ENCODE data around the gene NOTCH1.

NOTCH1 gene

DNA sequence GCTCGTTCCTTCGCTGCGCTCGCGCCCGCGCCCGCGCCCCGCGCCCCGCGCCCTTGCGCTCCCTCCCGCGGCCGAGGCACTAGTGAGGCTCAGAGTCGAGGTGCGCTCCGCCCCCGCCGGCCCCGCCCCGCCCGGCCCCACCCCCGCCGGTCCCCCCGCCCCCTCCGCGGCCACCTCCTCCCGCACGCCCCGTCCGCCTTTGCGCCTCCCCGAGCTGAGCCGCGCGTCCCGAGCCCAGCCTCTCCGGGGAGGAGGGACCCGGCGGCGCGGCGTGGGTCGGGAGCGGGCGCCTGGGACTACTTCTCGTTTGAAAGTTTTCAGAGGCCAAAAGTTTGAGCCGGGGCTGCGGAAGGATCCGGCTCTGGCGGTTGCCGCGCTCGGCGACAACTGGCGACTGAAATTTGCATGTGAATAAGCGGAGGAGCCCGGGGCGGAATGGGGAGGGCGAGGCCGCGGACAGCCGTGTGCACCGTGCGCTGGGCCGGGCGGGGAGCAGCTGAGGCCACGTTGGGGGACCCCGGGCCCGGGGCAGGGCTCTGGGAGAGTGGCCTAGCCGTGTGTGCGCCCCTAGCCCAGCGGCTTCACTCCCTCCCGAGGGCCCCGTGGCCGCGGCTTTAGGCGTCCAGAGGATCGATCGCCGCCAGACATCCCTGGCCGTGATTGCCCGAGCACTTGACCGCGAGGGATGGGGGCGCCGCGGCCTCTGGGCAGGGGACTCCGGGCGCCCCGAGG, at the start of gene NOTCH1:
TSS of gene NOTCH1 (minus strand) at position 84 of the 732 bp plus-strand sequence. CDS start 262 bp downstream, outside the sequence.
- DNase-seq: peak in 55 of 56 donors; percentile 28 to 90 (median 81)

DNA sequence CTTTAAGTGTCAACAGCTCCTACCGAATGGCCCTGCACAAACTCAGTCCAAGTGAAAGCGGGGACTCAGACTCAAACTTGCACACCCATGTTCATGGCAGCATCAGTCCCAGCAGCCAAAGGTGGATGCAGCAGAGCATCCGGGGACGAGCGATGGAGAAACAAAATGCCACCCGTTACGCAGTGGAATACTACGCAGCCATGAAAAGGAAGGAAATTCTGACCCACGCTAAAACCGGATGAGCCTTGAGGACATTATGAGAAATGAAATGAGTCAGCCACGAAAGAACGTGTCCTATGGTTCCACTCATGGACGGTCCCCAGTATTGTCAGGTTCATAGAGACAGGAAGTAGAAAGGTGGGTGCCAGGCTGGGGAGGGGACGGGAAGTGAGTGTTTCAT, 48.6 kb upstream of the NOTCH1 start:
- no peak for DNase-seq

DNA sequence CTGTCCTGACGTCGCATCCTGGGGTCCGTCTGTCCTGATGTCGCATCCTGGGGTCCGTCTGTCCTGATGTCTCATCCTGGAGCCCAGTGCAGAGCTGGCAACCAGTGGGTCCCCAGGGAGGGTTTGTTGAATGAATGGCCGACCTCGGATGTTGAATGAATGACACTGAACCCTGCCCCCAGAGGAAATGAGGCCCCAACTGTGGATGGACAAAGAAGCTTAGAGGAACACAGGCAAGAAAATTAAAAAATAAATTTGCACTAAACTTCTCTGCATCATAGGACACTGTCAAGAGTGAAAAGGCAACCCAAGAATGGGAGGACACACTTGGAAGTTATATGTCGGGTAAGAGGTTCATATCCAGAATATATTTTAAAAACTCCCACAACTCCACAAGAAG, 47.7 kb upstream of the NOTCH1 start:
- no peak for DNase-seq

DNA sequence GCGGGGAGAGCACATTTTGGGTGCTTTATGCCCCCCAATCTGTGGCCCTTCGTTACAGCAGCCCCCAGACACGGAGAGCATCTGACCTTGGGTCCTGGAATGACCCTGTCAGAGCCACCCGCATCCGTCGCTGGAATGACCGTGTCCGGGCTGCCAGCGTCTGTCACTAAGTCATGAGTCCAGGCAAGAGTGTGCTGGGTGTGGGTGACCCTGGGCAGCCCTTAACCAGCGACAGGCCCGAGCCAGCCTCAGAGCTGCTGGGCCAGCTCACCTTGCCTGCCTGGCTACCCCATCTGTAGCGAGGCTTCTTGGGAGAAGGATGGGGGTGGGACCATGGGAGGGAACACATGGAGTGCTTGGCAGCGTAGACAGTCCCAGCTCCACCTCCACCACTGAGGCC, 46.8 kb upstream of the NOTCH1 start:
- DNase-seq: no peak

DNA sequence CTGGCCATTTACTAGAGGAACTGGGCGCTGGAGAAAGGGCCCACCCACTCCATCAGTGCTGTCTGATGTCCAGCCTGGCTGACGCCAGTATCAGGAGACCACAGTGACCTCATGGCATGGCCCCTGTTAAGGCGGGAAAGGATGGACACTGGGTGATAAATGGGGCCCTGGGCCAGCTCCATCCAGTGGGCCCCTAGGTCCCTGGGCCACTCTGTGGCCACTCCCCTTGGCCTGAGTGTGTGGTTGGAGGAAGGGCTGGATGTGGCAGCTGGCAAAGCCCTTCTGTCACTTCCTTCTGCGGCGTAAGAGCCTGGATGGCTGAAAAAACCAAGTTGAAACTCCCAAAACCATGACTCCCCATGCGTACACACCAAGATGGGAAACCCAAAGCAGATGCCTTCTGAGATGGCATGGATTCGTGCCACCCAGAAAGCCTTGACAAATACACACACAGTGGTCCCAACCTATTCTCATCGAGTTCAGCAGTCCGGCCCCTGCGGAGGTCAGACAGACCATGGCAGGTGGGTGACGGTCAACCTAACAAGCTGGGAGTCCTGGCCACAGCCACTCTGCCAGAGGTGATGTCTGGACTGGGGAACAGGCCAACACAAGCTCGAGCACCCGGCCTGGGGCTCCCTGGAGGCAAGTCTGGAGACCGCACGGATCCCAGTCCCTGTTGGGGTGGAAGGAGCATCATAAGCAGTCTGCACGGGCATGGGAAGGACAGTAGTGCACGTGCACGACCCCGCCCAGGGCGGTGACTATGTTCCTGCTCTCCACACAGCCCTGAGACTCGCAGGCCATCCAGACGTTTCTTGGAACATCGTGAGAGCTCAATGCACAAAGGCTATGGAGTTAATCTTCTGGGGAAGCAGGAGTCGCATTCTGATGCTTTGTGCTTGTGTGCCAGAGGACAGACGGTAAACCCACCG, 45.2 kb upstream of the NOTCH1 start:
- peak in 14 of 56 donors; percentile 12 to 65 (median 38) for DNase-seq

DNA sequence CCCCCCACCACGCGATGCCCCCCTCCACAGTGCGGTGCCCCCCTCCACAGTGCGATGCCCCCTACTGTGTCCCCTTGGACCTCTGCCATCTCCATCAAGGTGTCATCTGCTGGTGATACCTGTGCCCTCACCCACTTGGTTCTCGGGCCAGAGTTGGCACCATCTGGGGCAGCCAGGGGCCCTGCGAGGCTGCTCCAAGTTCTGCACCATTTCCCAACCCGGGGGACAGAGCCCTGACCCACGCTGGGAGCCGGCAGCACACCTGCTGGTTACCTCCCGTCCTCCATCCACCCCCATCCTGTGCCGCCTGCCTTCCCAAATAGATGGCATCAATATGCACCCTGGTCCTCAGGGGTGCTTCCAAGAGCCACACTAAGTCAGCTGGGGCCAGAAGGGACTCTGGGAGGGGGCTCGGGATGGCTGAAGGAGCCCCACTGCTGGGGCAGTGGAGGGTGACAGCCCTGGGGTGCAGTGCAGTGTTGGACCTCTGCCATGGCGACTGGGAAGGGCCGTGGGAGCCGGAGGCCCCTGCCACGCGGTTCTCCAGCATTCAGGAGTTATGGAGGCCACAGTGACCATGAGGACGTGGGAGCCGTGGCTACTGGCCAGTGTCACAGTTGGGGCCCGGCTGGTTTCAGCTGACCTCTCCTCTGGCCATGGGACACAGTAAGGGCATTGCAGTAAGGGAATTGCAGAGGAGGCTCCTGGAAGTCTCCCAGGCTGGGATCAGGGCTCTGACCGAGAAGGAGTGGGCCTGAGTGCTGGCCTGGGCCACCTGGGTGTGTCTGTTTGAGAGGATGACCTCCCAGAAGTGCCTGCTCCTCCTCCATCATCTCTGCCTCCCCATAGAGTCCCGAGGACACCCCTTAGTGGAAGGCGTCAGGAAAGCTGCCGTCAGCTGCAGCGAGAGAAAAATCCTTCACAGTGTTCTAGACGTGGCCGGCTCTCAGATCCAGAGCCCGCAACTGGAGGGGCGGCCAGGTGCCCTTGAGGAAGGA, 44.2 kb upstream of the NOTCH1 start:
- DNase-seq: no peak

DNA sequence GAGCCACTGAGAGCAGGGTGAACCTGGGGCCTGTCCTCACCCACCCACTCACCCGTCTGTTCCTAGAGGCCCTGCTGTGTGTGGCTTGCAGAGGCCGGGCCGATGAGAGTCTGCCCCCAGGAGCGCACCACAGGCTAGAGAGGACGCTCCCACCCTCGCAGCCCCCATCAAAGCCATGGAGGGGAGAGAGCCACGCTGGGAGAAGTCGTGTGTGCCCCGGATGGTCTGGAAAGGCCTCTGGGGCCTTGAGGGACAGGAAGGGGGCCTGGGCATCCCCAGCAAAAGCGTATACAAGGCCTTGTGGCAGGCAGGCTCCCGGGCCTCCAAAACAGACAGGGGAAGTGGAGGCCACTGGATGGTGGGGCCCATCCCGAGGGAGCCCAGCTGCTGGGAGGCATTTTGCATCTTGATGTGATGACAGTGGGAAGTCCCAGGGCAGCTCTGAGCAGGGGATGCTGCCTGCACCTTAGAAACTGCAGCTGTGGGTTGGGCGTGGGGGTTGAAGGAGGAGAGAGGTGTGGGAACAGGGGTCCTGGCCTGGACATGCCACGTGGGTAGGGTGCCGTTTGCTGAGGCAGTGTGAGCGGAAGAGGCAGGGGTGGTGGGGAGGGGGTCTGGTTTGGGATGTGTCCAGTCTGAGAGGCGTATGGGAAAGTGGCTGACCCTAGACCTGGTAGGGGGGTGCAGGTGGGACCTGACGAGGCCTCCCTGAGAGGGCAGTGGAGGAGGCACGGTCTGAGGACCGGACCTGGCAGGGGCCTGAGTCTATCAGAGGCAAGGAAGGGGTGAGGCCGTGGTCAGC, 43.0 kb upstream of the NOTCH1 start:
- no peak for DNase-seq

DNA sequence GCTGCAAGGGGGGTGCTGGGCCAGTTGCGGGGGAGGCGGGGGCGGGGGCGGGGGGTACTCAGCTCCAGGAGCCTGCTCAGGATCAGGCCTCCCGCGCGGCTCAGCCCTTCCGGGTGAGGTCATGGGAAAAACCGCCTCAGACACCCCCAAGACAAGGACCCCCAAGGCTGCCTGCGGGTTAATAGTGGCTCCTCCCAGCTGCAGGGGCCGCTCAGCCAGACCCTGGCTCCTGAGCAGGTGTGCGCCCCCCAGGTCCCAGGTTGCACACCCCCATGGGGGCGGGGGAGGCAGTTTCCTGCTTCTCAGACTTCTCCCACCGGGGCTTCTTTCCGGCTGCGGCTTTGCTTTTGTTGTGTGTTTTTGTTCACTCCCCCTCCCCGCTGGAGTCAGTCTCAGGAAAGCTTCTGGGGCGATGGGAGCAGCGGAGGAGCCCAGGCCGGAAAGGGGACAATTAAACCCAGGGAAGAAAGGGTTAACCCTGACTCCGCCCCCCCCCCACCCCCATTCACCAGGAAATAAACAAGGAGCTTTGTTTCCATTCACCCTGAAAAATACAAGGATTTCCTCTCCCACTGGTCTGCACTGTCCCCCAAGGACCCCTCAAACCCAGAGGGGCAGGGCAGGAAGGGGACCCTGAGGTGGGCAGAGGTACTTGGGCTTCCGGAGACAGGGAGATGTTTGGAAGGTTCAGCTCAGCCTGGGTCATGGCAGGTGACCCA, 42.3 kb upstream of the NOTCH1 start:
- no peak for DNase-seq

DNA sequence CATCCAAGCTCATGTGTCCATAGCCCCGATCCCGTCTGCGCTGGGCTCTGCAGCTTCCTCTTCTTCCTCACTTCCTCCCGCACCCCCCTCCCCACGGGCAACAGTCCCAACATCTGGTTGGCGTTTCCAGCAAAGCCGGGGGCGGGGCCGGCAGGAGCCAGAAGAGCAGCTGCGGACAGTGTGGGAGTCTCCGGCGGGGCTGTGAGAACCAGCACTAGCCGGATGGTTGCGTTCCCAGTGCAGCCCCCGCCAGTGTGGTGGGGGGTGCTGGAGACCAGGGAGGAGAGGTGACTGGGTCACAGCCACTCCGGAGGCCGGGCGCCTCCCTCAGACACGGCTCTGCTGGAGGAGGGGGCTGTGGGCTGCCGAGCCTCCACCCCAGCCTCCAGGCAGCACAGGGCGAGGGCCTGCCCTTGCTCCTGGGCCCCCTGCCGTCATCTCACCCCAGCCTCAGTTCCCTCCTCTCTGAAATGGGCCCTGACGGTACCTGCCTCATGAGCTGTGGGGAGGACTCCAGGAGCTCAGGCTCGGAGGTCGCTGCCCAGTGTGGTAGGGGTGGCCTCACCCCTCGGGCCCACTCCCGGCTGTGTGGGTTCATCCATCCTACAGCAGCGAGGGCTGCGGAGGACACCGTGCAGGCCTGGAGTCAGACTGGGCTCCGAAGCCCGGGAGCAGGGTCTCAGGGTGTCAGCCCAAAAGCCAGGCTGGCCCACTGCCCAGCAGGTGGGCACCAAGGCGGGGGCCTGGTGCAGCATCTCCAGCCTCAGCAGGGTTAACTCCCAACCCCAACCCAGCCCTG, 41.5 kb upstream of the NOTCH1 start:
- peak in 33 of 56 donors; percentile 19 to 79 (median 40) for DNase-seq

DNA sequence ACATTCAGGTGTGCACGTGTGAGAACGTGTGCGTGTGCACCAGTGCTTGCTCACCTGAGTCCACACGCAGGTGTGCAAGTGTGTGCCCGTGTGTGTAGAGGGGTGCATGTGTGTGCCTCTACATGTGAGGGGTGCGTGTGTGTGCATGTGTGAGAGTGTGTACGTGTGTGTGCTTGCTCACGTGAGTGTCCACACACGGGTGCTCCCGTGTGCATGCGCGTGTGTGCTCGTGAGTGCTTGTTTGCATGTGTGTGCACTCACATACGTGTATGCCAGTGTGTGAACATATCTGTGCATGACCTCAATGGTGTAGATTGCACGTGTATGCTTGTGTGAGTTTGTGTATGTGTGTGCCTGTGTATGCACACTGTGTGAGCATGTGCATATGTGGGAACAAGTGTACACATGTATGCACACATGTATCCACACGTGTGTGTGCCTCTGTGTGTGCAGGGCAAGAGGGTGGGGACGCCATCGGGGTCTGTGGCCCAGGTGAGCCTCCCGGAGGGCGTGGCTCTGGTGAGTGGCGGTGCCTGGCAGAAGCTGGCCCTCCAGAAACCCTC, 40.6 kb upstream of the NOTCH1 start:
- no peak for DNase-seq

DNA sequence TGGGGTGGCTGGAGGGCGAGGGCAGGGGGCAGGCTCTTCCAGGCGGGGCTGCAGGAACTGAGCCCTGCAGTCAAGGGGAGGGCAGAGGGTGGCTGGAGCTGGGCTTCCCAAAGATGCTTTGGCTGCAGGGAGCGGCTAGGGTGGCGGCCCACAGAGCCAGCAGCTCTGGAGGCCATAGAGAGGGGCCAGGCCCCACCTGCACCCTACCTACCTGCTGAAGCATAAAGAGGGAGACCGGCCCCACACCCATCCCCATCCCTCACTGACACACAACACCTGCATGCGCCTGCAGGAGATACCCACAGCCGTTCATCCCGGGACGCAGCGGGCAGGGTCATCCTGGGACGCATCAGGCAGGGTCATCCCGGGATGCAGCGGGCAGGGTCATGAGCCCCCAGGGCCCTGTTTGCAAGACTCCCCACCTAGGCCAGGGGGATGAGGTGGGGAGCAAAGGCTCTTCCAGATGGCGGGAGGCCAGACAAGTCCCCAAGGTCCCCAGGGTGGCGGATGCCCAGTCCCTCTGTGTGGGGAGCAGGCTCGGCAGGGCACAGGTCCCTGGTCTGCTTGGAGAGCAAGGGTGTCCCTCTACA, 39.8 kb upstream of the NOTCH1 start:
- DNase-seq: no peak

DNA sequence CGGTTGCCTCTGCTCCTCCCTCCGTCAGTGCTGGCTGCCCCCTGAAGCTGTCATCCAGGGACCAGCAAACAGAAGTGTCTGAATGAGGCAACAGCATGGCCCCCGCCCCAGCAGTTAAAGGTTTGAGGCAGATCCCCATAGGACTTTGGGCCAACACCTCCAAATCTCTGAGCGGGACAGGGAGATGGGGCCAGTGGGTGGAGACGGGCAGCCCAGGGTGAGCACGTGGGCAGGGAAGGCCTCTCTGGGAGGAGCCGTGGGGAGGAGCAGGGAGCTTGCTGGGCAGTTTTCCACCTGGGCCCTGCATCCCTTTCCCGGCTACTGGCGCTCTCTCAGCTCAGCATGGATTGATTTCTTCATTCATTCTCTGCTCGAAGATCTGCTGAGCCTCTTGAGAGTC, 39.1 kb upstream of the NOTCH1 start:
- DNase-seq: peak in 4 of 56 donors; percentile 18 to 45 (median 24)

DNA sequence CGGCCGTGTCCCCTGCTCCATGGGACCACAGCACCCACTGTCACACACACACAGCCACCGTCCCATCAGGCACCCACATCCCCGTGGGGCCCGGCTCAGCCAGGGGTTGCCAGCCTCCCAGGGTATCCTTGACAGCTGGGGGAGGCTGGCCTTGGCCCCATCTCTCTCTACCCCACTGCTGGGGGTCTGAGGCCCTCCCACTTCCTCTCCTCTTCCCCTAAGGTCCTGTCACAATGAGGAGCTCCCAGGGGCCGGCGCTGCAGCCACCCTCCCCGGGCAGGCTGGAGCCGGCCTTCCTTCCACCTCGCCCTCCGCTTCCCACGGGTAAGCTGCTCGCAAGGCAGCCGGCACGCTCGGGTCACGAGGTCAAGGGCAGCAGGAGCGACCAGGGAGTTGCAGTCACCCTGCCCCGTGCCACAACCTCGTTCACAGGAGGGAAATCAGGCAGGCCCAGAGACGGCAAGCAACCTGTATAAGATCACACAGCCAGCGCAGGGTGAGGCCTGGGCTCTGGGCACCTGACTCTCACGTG, 38.6 kb upstream of the NOTCH1 start:
- no peak for DNase-seq

DNA sequence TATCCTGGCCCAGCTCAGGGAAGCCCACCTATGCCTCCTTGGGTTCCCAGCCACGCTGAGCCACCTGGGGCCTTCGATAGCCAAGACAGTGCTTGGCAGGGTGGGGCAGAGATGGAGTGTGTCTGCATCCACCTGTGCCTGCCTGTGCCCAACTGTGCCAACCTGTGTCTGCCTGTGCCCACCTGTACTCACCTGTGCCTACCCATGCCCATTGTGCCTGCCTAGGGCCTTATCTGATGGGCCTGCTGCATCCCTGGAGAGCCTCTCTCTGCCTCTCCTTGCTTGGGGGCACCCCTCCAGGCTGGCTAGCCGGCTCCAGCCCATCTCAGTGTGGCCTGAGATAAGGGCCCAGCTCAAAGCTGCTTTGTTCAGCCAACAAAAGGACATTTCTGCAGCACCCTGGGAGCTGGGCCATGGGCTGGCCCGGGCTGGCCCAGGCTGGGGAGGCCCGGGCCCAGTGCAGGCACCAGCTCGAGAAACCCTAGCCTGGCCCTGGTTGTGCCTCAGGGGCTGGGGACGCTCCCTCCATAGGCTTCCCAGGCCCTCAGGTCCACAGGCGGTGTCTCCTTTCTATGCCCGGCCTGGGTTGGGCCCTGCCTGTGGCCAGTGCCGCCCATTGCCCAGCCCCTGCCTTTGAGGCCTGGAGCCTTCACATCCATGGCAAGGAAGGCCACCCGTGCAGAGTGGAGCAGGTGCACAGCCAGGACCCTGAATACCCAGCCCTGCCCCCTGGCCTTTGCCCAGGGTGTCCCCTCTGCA, 37.3 kb upstream of the NOTCH1 start:
- peak in 49 of 56 donors; percentile 20 to 87 (median 74) for DNase-seq

DNA sequence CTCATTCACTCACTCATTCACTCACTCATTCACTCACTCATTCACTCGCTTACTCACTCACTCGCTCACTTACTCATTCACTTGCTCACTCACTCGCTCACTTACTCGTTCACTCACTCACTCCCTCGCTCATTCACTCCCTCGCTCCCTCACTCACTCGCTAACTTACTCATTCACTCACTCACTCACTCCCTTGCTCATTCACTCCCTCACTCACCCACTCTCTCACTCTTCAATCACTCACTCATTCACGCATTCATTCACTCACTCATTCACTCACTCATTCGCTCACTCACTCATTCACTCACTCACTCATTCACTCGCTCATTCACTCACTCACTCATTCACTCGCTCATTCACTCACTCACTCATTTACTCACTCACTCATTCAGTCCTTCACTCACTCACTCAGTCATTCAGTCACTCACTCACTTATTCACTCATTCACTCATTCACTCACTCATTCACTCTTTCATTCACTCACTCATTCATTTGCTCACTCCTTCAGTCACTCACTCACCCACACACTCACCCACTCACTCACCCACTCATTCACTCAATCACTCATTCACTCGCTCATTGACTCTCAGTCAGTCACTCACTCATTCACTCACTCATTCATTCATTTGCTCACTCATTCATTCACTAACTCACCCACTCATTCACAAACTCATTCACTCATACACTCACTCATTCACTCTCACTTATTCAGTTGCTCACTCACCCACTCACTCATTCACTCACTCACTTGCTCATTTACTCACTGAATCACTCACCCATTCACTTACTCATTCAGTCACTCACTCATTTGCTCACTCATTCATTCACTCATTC, 36.0 kb upstream of the NOTCH1 start:
- no peak for DNase-seq
